Measurements from ENCODE around the gene SNRNP200.

GRCh38 chr2:96276787-96277499 is 28.4 kb downstream of the SNRNP200 start:
- TF ChIP-seq, protein P1, sequence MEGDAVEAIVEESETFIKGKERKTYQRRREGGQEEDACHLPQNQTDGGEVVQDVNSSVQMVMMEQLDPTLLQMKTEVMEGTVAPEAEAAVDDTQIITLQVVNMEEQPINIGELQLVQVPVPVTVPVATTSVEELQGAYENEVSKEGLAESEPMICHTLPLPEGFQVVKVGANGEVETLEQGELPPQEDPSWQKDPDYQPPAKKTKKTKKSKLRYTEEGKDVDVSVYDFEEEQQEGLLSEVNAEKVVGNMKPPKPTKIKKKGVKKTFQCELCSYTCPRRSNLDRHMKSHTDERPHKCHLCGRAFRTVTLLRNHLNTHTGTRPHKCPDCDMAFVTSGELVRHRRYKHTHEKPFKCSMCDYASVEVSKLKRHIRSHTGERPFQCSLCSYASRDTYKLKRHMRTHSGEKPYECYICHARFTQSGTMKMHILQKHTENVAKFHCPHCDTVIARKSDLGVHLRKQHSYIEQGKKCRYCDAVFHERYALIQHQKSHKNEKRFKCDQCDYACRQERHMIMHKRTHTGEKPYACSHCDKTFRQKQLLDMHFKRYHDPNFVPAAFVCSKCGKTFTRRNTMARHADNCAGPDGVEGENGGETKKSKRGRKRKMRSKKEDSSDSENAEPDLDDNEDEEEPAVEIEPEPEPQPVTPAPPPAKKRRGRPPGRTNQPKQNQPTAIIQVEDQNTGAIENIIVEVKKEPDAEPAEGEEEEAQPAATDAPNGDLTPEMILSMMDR (IDR thresholded peaks at IDR 0.05): no peak
- TF ChIP-seq POLR2A (IDR thresholded peaks at IDR 0.05): no peak
